Liver (tissue), 9 donors: ENCODE measurements around the gene C3orf20. TPM values are rescaled to one million over a fixed set of nuclear protein-coding genes. Genes with fewer than 3 reads are reported as not detected.

ENCODE experiments used
- DNase-seq: peaks from one replicate; pipeline ENCODE4 v3.0.0-alpha.2; 2017; ENCODE audit warnings: low spot score
- H3K27ac ChIP-seq, 2 donors: one replicate each; pipeline ENCODE4 v1.7.0; 2013; ENCODE audit warnings: inconsistent platforms in 2 of 2, low read length in 2 of 2, control low read depth in 1 of 2, low read depth in 1 of 2, mild to moderate bottlenecking in 1 of 2
- H3K27me3 ChIP-seq, 4 donors: one replicate each; pipeline versions ENCODE4 v1.6.1 to v1.7.0; 2013; ENCODE audit warnings: low read length in 3 of 4, inconsistent platforms in 1 of 4, mild to moderate bottlenecking in 1 of 4, moderate library complexity in 1 of 4; ENCODE audit not compliant: control insufficient read depth in 4 of 4, insufficient read depth in 4 of 4
- H3K36me3 ChIP-seq, 4 donors: one replicate each; pipeline versions ENCODE4 v1.6.1 to v1.7.0; 2013; ENCODE audit warnings: low read length in 3 of 4, mild to moderate bottlenecking in 3 of 4, low read depth in 1 of 4, moderate library complexity in 1 of 4; ENCODE audit not compliant: control insufficient read depth in 4 of 4, insufficient read depth in 3 of 4
- H3K4me1 ChIP-seq, 4 donors: one replicate each; pipeline versions ENCODE4 v1.6.1 to v1.7.0; 2013; ENCODE audit warnings: low read length in 3 of 4, mild to moderate bottlenecking in 3 of 4, moderate library complexity in 1 of 4; ENCODE audit not compliant: control insufficient read depth in 4 of 4, insufficient read depth in 4 of 4
- H3K4me3 ChIP-seq, 3 donors: one replicate each; pipeline versions ENCODE4 v1.6.1 to v1.7.0; 2013; ENCODE audit warnings: low read length in 3 of 3, control low read depth in 1 of 3, low read depth in 1 of 3, mild to moderate bottlenecking in 1 of 3
- H3K9ac ChIP-seq, 2 donors: one replicate each; pipeline ENCODE4 v1.7.0; 2013; ENCODE audit warnings: low read length in 2 of 2, mild to moderate bottlenecking in 2 of 2, moderate library complexity in 2 of 2, control low read depth in 1 of 2, low read depth in 1 of 2
- H3K9me3 ChIP-seq, 4 donors: one replicate each; pipeline versions ENCODE4 v1.6.1 to v1.7.0; 2013; ENCODE audit warnings: low read length in 3 of 4; ENCODE audit not compliant: control insufficient read depth in 4 of 4
- ATF3 ChIP-seq: IDR thresholded peaks from 2 replicates; pipeline ENCODE4 v1.6.1; 2016; ENCODE audit warnings: antibody characterized with exemption
- CTCF ChIP-seq: fragments of 150-350 bp; IDR thresholded peaks from 2 replicates; pipeline ENCODE4 v1.5.1; 2017; ENCODE audit warnings: improper control_type of control experiment, low read depth, low read length; ENCODE audit not compliant: missing input control
- EGR1 ChIP-seq, 2 donors: IDR thresholded peaks; 2 replicates each; pipeline ENCODE4 v1.6.1; 2016 to 2018; ENCODE audit warnings: antibody characterized with exemption in 2 of 2, low read depth in 2 of 2
- FOXA1 ChIP-seq: IDR thresholded peaks from 2 replicates; pipeline ENCODE4 v1.6.1; 2016; ENCODE audit warnings: antibody characterized with exemption
- GABPA ChIP-seq, 2 donors: IDR thresholded peaks in 1 of 2; conservative IDR thresholded peaks in 1 of 2; 2 replicates each; pipeline ENCODE4 v1.6.1; 2016; ENCODE audit warnings: antibody characterized with exemption in 2 of 2, mild to moderate bottlenecking in 1 of 2, moderate library complexity in 1 of 2
- HNF4A ChIP-seq, 2 donors: conservative IDR thresholded peaks; 2 replicates each; pipeline ENCODE4 v1.6.1; 2016; ENCODE audit warnings: antibody characterized with exemption in 2 of 2, mild to moderate bottlenecking in 2 of 2
- JUND ChIP-seq, 2 donors: IDR thresholded peaks; 2 replicates each; pipeline ENCODE4 v1.6.1; 2016; ENCODE audit warnings: antibody characterized with exemption in 2 of 2
- NR2F2 ChIP-seq: IDR thresholded peaks from 2 replicates; pipeline ENCODE4 v1.6.1; 2016; ENCODE audit warnings: antibody characterized with exemption
- RAD21 ChIP-seq, 2 donors: IDR thresholded peaks; 2 replicates each; pipeline ENCODE4 v1.6.1; 2016; ENCODE audit warnings: antibody characterized with exemption in 2 of 2, mild to moderate bottlenecking in 2 of 2
- REST ChIP-seq: IDR thresholded peaks from 2 replicates; pipeline ENCODE4 v1.6.1; 2016; ENCODE audit warnings: antibody characterized with exemption, mild to moderate bottlenecking
- RXRA ChIP-seq, 2 donors: IDR thresholded peaks; 2 replicates each; pipeline ENCODE4 v1.6.1; 2017 to 2018; ENCODE audit warnings: antibody characterized with exemption in 2 of 2, mild to moderate bottlenecking in 1 of 2
- SP1 ChIP-seq: IDR thresholded peaks from 2 replicates; pipeline ENCODE4 v1.6.1; 2018; ENCODE audit warnings: antibody characterized with exemption, mild to moderate bottlenecking
- TAF1 ChIP-seq: conservative IDR thresholded peaks from 2 replicates; pipeline ENCODE4 v1.6.1; 2016; ENCODE audit warnings: antibody characterized with exemption, mild to moderate bottlenecking
- YY1 ChIP-seq: IDR thresholded peaks from 2 replicates; pipeline ENCODE4 v1.6.1; 2016; ENCODE audit warnings: antibody characterized with exemption, mild to moderate bottlenecking
- ZBTB33 ChIP-seq: IDR thresholded peaks from 2 replicates; pipeline ENCODE4 v1.6.1; 2016; ENCODE audit warnings: antibody characterized with exemption
- WGBS: extraction: QIAGEN DNeasy Blood & Tissue Kit; methylation state at CpG from one replicate; pipeline ENCODE4 v1.1.7; 2013; 5-methylcytosine and 5-hydroxymethylcytosine counted together
- polyA plus RNA-seq, 2 donors: library from polyadenylated mRNA; stranded (reverse) in 1 of 2; unstranded in 1 of 2; fragments of 200-250 nt in 1 of 2; fragments of >200 nt in 1 of 2; fragmentation: Nextera tagmentation in 1 of 2; extraction: Ambion mirVana in 1 of 2; gene quantifications; one replicate each; pipeline versions ENCODE4 v1.2.1 to v1.2.3, GENCODE V29; 2013 to 2015
- total RNA-seq, 2 donors: library from RNA; depleted of rRNA; stranded (reverse); fragments of >200 nt; gene quantifications; one replicate each; pipeline ENCODE4 v1.2.3, GENCODE V29; 2014
- TF ChIP-seq, protein P1 (sequence below): IDR thresholded peaks from 2 replicates; pipeline ENCODE4 v1.6.1; 2016; ENCODE audit warnings: antibody characterized with exemption
- donor health status: healthy.
- donor health status: healthy.
- donor health status: healthy.
- donor health status: healthy.
- donor health status: healthy.

The C3orf20 gene
- total and polyA plus RNA-seq, 4 donors: 0.05 to 0.08 TPM; not detected in 2

GRCh38 chr3:14771593-14772497, 96.9 kb downstream of the C3orf20 start:
- Histone ChIP-seq H3K9me3 (no peaks in the 10 kb centered on the region), H3K36me3 (no peaks in the 10 kb centered on the region), H3K4me1 (no peaks in the 10 kb centered on the region), H3K4me3 (no peak overlapping the region), H3K27me3 (no peaks in the 10 kb centered on the region), H3K27ac (no peak overlapping the region), H3K9ac (no peak overlapping the region)
- DNase-seq: peak; percentile 22
- TF ChIP-seq RXRA (IDR thresholded peaks at IDR 0.05): no peak
- TF ChIP-seq, protein P1, sequence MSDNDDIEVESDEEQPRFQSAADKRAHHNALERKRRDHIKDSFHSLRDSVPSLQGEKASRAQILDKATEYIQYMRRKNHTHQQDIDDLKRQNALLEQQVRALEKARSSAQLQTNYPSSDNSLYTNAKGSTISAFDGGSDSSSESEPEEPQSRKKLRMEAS: no peak
- no peak for TF ChIP-seq JUND (IDR thresholded peaks at IDR 0.05)
- no peak for TF ChIP-seq RAD21 (IDR thresholded peaks at IDR 0.05)
- TF ChIP-seq HNF4A (conservative IDR thresholded peaks at IDR 0.05): no peak
- no peak for TF ChIP-seq ATF3
- no peak for TF ChIP-seq TAF1
- no peak for TF ChIP-seq FOXA1
- no peak for TF ChIP-seq GABPA (IDR thresholded peaks at IDR 0.05 in 1 of 2, conservative IDR thresholded peaks at IDR 0.05 in 1 of 2)
- no peak for TF ChIP-seq NR2F2
- 87% methylated on average over 18 of the region's 18 CpGs for WGBS

- no peaks in the 10 kb centered on the region for H3K9me3 ChIP-seq
- no peak overlapping the region for H3K4me3 ChIP-seq
- H3K27ac ChIP-seq: no peak overlapping the region
- no peaks in the 10 kb centered on the region for H3K4me1 ChIP-seq
- H3K36me3 ChIP-seq: no peaks in the 10 kb centered on the region
- DNase-seq: peak; percentile 17
- 90% methylated on average over 16 of the region's 16 CpGs for WGBS
- no peaks in the 10 kb centered on the region for H3K27me3 ChIP-seq
- no peak for TF ChIP-seq ZBTB33
- TF ChIP-seq, protein P1: no peak
- no peak for TF ChIP-seq RXRA (IDR thresholded peaks at IDR 0.05)
- TF ChIP-seq NR2F2: no peak
- TF ChIP-seq SP1: no peak
- no peak for TF ChIP-seq JUND (IDR thresholded peaks at IDR 0.05)
- TF ChIP-seq EGR1 (IDR thresholded peaks at IDR 0.05; ENCODE audit: low read depth in 2 of 2): no peak
- TF ChIP-seq HNF4A (conservative IDR thresholded peaks at IDR 0.05): no peak
- TF ChIP-seq YY1: no peak
- TF ChIP-seq RAD21 (IDR thresholded peaks at IDR 0.05): no peak
- no peak for TF ChIP-seq TAF1
- no peak for TF ChIP-seq REST
- no peak for TF ChIP-seq ATF3
- TF ChIP-seq CTCF: no peak
- H3K9ac ChIP-seq: no peak overlapping the region
Measured at GRCh38 chr3:14772533-14773138, 97.7 kb downstream of the C3orf20 start.
